H1 (cell line): ENCODE measurements around the gene DHH. TPM values are rescaled to one million over a fixed set of nuclear protein-coding genes. Genes with fewer than 3 reads are reported as not detected.

ENCODE experiments used
- KDM5A ChIP-seq: fragments of 200-600 bp; IDR thresholded peaks from 2 replicates; pipeline ENCODE4 v1.7.1; 2012; ENCODE audit warnings: mild to moderate bottlenecking, low read length, inconsistent platforms, mixed read lengths
- polyA plus RNA-seq, 7 experiments: library from polyadenylated mRNA; depleted of rRNA in 3 of 7; stranded (reverse) in 5 of 7; unstranded in 2 of 7; fragments of >200 nt in 5 of 7; fragments of 200-250 nt in 2 of 7; gene quantifications; 1 replicate in 5 of 7; 2 replicates in 1 of 7; 4 replicates in 1 of 7; pipeline versions ENCODE4 v1.2.1 to v1.2.3, GENCODE V29; 2011 to 2013; ENCODE audit warnings: missing spikeins in 2 of 7, mixed read lengths in 2 of 7
- total RNA-seq: library from RNA; stranded (reverse); fragmentation: NEBNext Ultra II Directional; extraction: Animal tissue kit (Norgen Biotek cat#: 25700); gene quantifications from 2 replicates; pipeline ENCODE4 v1.2.1, GENCODE V29; 2021

DHH gene
- total and polyA plus RNA-seq, 2 of the 8 experiments (the other 6 are each of a cell fraction or from before 2014, with no cell fraction given) = 0.03 to 0.11 TPM

DNA sequence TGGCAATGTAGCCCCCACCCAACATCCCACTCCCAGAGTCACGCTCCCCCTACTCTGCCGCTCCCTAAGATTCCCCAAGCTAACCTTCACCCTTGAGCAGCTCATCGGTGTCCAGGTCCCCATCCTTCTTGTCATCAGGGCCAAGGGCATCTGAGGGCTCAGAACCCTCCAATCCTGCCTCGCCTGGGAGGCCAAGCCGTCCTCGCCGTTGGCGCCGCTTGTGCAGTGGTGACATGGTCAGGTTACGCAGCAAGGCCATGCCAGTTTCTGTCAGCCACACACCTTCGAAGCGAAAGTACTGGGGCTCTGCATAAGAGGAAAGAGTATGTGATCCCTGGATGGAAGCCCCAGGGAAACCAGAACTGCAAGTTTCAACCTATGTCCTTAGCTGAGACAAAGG lies 49.9 kb downstream of the DHH start (continued):
- no peak for TF ChIP-seq KDM5A
